SKM-1 treated with dmso at 0.1 percent for 144 hours (cell line): Measurements from ENCODE around the gene COL18A1.

ENCODE experiments used
- DNase-seq: peaks from one replicate; lab custom pipeline; 2025; ENCODE audit not compliant: unreplicated experiment; lab: John Stamatoyannopoulos, UW

The COL18A1 gene

DNA sequence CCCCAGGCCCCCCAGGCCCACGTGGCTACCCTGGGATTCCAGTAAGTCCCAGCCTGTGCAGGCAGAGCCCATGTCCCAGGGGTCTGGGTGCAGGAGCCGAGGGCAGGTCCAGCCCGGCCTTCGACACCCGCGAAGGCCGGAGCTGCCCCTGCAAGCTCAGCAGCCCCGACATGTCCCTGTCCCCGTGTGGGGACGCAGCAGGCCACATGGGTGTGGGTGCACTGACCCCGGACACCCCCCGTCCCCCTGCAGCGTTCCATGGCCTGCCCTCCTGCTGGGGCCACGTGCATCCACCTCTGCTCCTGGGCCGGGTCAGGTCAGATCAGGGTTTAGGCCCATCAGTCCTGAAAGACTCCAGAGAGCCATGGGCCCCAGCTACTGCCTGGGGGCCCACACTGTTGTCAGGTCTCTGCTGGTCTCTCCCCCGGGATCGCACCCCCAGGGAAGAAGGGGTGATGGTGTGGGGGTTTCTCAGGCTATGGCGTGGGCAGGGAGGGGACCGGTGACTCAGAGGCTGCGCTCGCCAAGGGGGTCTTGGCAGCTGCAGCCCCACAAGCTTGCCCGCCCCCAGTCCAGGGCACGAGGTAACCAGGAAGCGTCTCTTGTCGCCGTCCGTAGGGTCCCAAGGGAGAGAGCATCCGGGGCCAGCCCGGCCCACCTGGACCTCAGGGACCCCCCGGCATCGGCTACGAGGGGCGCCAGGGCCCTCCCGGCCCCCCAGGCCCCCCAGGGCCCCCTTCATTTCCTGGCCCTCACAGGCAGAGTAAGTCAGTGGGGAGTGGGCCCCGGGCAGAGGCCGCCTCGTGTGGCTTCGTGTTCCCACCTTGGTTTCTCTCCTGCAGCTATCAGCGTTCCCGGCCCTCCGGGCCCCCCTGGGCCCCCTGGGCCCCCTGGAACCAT is 99.8 kb downstream of the COL18A1 start:
- DNase-seq: no peak

DNA sequence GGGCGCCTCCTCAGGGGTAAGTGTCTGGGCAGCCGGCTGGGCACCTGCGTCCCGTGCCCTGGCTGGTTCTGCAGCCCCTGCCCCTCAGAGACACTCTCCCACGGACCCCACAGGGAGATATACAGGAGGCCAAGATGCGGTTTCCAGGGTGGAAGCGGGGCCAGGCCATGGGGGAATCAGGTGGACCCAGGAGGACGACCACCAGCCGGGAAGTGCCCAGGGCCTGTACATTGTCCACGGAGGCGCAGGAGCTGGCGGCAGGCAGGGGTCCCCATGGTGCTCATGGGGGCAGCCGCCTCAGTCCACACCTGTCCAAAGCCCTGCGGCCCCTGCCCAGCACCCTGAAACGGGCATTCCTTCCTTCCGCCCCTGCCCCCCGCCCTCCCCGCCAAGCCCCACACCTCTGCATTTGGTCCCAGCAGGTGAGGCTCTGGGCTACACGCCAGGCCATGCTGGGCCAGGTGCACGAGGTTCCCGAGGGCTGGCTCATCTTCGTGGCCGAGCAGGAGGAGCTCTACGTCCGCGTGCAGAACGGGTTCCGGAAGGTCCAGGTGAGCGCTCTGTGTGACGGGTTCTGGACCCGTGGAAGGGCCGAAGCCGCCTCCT is 100.6 kb downstream of the COL18A1 start:
- DNase-seq: no peak

DNA sequence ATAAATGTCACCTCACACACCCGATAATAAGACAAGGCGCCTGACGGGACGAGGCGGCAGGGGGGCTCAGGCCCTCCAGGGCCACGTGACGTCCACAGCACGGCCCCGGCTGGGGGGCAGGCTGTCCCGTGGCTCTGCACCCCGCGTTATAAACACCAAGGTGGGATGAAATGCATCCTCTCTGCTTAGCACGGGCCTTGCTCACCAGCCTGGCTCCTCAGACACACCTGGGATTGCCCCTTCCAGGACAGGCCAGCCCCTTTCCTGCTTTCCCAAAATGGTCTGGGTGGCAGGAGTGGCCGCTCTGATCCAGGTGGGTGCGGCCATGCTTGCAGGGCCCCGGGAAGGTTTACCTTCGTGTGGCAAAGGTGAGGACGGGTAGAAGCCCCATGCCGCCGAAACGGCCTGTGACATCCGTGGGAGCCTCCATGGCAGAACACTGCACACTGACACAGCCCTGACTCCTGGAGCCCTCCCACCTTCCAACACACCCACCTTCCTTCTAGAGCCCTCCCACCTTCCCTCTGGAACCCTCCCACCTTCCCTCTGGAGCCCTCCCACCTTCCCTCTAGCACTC is 101.4 kb downstream of the COL18A1 start:
- DNase-seq: no peak

DNA sequence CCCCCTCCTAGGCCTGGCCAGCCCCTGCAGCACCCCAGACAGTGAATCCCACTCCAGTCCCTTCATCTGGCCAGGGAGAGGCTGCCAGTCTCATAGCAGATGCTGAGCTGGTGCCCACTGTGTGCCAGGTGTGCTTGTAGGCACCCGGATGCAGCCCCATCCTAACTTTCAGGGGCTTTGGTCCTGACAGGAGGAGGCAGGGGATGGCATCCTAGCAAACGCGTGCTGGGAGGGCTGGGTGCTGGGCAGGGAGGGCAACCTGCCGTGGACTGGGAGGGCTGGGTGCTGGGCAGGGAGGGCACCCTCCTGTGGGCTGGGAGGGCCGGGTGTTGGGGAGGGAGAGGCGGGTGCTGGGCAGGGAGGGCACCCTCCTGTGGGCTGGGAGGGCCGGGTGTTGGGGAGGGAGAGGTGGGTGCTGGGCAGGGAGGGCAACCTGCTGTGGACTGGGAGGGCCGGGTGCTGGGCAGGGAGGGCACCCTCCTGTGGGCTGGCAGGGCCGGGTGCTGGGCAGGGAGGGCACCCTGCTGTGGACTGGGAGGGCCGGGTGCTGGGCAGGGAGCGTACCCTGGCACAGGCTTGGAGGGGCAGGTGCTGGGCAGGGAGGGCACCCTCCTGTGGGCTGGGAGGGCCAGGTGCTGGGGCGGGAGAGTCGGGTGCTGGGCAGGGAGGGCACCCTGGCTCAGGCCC is 102.0 kb downstream of the COL18A1 start:
- no peak for DNase-seq

DNA sequence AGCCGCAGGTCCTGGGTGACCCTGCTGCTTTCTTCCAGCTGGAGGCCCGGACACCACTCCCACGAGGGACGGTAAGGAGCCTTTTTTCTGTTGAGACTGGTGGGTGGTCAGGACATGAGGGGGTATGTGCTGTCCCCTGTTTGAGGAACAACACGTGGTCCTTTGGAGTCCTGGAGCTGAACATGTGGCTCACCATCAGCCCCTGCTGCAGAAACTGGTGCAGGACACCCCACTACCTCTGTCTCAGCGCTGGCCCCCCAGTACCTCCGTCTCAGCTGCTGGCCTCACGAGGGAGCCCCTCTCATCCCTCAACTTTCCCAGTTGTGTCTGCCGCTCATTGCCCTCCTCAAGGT is 102.5 kb downstream of the COL18A1 start:
- no peak for DNase-seq

DNA sequence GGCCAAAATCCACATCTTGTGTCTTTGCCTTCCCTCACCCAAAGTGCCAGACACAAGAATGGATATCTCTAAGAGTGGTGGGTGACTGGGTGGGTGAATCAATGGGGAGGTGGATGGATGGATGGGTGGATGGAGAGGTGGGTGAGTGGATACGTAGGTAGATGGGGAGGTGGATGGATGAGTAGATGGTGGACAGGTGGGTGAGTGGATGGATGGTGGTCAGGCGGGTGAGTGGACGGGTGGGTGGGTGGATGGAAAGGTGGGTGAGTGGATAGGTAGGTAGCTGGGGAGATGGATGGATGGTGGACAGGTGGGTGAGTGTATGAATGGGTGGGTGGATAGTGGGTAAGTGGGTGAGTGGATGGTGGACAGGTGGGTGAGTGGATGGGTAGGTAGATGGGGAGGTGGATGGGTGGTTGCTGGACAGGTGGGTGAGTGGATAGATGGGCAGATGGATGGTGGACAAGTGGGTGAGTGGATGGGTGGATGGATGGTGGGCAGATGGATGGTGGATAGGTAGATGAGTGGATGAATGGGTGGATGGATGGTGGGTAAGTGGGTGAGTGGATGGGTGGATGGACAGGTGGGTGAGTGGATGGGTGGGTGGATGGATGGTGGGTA is 103.0 kb downstream of the COL18A1 start:
- no peak for DNase-seq

DNA sequence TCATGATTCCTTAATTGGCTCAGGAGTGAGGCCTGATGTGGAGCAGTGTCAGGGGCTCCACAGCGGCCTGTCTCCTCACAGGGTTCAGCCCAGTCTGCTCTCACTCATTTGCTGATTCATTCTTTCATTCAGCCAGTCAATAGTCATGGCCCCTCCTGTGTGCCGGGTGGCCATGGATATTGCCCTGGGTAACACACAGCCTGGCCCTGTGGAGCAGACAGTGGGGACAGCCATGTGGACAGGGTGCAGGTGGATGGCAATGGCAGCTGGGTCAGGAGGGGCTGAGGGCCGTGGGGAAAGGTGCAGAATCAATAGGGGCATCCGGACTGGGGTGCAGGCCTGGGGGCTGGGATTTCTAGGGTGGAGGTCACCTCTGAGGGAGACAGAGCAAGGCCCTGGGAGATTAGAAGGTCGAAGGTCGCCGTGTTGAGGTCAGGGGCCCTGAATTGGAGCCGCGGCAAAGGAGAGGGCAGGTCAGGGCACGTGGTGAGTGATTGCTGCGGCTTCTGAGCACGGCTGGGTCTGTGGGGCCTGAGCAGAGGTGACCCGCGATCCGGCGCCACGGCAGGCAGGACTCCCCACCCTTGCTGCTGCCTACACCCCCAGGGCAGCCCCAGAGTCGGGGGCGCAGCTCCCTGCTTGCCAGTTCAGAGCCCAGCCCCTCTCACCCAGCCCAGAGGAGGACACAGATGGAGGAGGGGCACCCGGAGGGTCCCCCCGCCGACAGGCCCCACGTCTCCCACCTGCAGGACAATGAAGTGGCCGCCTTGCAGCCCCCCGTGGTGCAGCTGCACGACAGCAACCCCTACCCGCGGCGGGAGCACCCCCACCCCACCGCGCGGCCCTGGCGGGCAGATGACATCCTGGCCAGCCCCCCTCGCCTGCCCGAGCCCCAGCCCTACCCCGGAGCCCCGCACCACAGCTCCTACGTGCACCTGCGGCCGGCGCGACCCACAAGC is 103.9 kb downstream of the COL18A1 start:
- no peak for DNase-seq

DNA sequence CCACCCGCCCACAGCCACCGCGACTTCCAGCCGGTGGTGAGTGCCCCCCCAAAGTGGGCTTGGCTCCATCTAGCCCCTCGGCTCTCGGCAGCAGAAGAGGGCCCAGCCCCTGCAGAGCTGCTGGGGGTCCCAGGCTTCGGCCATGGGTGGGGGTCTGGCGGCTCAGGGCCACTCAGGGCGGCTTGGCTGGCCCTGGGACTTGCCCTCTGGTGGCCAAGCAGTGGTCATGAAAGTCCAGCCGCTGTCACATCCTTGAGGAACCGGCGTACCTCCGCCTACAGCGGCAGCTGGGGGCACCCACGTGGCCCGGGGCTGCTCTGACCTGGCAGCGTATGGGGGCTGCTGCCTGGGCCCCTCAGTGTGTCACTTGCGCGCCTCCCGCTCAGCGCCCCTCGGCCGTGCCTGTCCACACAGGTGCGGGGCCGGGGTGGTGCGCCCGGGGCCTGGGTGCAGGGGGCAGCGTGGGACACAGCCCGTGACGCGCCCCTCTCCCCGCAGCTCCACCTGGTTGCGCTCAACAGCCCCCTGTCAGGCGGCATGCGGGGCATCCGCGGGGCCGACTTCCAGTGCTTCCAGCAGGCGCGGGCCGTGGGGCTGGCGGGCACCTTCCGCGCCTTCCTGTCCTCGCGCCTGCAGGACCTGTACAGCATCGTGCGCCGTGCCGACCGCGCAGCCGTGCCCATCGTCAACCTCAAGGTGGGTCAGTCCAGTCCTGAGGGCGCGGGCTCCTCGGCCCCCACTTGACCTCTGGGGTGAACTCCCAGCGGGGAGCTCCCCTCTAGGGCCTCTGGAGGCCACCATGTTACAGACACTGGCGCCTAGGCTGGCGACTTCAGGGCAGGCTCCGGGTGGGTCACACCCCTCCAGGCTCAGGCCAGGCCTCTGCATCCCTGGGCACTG is 104.9 kb downstream of the COL18A1 start:
- DNase-seq: no peak

DNA sequence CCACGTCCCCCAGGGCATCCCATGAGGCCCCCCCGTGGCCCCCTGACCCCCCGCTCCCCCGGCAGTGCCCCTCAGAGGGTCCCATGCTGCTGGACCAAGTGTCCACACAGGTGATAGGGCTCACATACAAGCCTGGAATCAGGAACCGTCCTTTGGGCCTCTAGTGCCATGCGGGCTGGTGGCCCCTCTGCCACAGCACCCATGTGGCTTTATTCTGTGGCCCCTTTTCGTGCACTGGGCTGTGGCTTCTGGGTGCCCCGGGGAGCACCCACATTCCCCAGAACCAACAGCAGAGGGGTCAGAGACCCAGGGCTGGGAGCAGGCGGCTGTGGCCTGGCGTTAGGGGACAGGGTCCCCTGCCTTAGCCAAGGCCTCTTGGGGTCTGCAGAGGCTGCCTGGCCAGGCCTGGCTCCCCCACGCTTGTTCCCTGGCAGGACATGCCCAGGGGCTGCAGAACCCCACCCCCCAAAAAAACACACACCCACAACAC is 105.5 kb downstream of the COL18A1 start:
- no peak for DNase-seq

DNA sequence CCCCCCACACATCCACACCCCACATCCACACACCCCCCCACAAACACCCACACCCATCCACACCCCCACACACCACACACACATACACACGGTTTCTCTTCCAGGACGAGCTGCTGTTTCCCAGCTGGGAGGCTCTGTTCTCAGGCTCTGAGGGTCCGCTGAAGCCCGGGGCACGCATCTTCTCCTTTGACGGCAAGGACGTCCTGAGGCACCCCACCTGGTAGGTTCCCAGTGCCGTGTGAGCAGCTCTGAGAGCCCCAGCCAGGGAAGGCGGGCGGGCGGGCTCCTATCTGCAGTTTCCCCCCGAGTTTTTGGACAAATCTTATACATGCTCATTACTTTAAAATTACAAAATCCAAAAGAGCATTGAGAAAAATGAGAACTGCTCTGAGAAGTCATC is 106.0 kb downstream of the COL18A1 start:
- DNase-seq: no peak

DNA sequence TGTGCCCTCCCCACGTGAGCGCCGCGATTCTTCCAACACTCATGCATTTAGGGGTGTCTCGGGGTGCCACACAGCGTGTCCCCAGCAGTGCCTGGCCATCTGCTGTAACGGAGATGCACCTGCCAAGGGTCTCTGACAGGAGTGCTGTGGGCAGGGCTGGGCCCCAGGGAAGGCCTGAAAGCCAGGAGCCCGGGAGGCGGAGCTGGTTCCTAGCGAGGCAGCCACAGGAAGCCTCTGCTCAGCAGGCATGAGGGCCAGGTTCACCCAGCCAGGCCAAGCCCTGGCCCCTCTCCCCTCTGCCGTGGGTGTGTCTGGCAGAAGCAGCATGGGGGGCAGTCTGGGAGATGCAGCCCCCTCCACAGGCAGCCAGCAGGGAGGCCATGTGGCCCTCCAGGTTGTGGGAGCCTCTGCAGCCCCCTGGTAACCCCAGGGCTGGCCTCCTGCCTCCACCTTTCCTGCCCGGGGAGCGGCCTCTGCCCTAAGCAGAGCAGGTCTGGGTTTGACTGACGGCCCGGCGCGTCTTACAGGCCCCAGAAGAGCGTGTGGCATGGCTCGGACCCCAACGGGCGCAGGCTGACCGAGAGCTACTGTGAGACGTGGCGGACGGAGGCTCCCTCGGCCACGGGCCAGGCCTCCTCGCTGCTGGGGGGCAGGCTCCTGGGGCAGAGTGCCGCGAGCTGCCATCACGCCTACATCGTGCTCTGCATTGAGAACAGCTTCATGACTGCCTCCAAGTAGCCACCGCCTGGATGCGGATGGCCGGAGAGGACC is 106.9 kb downstream of the COL18A1 start:
- no peak for DNase-seq

DNA sequence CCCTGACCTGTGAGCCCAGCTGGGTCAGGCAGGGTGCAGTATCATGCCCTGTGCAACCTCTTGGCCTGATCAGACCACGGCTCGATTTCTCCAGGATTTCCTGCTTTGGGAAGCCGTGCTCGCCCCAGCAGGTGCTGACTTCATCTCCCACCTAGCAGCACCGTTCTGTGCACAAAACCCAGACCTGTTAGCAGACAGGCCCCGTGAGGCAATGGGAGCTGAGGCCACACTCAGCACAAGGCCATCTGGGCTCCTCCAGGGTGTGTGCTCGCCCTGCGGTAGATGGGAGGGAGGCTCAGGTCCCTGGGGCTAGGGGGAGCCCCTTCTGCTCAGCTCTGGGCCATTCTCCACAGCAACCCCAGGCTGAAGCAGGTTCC is 107.6 kb downstream of the COL18A1 start:
- DNase-seq: no peak

DNA sequence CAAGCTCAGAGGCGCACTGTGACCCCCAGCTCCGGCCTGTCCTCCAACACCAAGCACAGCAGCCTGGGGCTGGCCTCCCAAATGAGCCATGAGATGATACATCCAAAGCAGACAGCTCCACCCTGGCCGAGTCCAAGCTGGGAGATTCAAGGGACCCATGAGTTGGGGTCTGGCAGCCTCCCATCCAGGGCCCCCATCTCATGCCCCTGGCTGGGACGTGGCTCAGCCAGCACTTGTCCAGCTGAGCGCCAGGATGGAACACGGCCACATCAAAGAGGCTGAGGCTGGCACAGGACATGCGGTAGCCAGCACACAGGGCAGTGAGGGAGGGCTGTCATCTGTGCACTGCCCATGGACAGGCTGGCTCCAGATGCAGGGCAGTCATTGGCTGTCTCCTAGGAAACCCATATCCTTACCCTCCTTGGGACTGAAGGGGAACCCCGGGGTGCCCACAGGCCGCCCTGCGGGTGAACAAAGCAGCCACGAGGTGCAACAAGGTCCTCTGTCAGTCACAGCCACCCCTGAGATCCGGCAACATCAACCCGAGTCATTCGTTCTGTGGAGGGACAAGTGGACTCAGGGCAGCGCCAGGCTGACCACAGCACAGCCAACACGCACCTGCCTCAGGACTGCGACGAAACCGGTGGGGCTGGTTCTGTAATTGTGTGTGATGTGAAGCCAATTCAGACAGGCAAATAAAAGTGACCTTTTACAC is 108.2 kb downstream of the COL18A1 start:
- DNase-seq: no peak

DNA sequence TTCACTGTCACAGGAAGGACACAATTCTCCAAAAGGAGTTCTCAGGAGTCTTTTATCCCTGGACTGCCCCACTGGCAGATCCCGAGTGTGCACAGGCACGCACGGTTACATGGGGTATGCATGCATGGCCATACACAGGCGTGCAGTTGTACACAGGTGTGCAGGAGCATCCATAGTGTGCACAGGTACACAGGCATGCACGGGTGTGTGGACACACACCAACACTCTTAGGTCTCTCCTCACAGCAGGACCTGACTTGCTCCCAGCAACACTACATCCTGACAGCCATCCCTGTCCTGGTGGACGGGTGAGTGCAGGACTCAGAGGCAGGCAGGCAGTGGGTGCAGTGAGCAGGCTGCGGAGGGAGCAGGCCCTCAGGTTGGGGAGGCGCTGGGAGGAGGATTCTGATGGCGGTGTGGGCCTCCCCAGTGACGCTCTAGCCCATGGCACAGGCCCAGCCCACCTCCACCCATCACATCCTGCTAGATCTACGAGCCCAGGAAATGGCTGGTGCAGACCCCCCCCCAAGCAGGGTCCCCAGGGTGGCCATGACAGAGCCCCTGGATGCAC is 108.9 kb downstream of the COL18A1 start:
- DNase-seq: no peak

DNA sequence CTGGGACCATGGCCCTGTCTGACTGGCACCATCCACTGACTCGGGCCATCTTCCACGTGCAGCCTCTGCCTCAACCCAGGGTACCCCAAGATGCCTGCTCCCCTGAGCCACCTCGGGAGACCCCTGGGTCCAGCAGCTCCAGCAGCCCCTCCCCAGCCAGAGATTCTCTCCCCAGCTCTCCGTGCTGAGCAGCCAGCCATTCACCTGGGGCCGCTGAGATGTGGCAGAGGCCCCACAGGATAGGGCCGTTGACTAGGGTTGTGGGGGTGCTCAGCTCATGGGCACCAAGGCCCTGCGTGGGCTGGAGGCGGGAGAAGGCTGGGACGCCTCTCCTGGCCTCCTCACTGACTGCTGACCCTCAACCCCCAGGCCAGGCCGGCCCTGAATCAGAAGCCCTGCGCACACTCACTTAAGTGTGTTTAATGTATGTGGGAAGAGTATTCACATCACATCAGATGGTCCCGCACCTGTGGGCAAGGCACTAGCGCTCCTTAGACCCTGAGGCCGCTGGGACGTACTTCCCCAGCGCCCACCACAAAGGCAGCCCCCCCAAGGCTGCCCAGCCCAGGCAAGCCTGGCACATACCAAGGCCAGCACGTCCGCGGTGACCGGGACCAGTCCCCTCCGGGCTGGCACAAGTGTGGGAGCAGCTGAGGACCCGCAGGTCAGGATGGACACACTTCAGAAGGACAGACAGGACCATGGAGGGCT is 109.5 kb downstream of the COL18A1 start:
- no peak for DNase-seq

DNA sequence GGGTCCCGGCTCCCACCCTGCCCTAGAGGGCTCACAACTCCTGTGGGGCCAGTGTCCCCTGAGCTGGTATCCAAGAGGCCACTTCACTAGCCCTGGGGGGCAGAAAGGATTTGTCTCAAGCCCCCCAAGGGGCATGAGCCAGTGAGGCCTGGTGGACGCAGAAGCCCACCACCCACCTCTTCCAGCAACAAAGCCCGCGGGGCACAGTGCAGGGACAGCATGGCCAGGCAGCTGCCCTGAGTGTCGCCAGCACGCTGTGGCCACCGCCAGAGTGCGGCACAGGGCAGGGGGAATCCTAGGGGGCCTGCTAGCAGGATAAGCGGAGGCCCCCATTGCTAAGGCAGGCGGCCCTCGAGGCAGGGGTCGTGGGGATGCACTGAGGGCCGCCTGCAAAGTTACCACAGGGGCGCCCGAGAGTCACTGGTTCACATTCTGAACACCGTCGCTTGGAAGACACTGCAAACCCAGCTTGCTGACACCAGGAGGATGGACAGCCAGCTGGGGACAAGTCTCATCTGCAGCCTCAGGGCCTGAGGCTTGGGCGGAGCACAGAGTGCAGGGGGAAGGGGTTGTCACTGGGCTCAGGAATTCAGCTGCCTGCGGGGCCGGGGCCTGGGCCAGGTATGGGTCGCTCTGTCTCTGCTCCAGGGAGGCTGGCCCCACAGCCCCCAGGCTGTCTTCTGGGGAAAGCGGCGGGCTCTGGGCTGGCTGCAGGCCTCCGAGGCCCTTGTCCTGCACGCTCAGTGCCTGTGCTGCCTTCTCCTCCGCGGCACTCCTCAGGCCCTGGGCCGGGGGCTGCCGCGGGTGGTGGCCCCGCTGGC is 110.5 kb downstream of the COL18A1 start:
- DNase-seq: no peak
